TTC549 (cell line): ENCODE measurements around the gene CSMD2.

ENCODE experiments used
- FAIRE-seq: peaks from 2 replicates; lab custom pipeline; 2012; peaks lifted over from hg19 to GRCh38; lab: Jason Lieb, UNC

The CSMD2 gene

GRCh38 chr1:33960188-33960895 lies 204.7 kb downstream of the CSMD2 start:
- FAIRE-seq, result no peak

- FAIRE-seq, result no peak
These were observed 207.2 kb downstream of the CSMD2 start for GRCh38 chr1:33957854-33958253.

DNA sequence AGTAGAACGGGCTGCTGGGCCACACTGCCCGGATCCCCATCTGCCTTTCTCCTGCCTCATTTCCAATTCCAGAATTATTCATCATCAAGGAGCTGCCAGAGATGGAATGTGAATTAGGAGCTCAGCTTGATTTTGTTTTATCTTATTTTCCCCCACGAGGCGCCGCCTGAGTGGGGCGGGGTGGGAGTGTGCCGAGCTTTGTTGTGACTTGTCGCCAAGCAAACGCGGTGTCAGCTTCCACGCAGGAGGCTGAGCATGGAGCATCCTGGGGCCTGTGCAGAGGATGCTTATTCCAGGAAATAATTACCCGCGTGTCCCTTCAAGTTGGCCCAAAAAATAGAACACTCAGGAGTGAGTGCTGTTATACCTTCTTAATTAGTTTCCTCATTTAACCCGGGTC lies 209.9 kb downstream of the CSMD2 start:
- no peak for FAIRE-seq

DNA sequence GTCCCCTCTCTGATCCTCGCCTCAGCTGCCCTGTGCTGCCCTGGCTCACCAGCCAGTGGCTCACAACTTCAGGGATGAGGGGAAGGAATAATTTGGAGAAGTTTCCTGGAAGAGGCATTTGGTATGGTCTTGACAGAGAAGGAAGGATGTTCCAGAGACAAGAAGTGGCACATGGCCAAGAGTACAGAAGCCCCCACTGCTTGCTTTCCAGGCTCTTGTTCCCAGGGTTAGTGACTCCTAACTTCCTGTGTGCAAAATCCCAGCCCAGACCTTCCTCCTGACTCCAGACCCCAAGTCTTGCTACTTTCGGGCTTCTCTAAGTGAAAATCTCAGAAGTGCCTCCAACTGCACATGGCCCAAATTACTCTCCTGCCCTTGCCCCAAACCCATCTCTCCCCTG lies 215.5 kb downstream of the CSMD2 start:
- FAIRE-seq, result no peak

- no peak for FAIRE-seq
These were observed 216.7 kb downstream of the CSMD2 start for GRCh38 chr1:33948291-33948690.

DNA sequence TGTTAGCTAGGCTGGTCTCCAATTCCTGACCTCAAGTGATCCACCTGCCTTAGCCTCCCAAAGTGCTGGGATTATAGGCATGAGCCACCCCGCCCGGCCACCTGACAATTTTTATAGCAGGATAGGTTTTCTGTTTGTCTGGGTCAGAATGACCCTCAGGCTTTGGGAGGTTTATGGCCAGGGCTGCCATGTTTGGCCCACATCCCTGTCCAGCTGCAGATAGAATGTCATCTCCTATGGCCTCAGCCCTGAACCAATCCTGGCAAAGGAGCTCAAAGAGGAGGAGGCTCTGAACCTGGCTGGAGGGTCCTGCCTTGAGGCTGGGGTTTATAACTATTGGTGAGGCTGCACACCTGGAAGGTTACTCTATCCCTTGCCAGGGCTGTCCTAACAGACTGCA lies 218.2 kb downstream of the CSMD2 start:
- no peak for FAIRE-seq

GRCh38 chr1:33944846-33945245 lies 220.2 kb downstream of the CSMD2 start:
- no peak for FAIRE-seq

- FAIRE-seq, result no peak
These were observed 221.1 kb downstream of the CSMD2 start for GRCh38 chr1:33943978-33944377.

DNA sequence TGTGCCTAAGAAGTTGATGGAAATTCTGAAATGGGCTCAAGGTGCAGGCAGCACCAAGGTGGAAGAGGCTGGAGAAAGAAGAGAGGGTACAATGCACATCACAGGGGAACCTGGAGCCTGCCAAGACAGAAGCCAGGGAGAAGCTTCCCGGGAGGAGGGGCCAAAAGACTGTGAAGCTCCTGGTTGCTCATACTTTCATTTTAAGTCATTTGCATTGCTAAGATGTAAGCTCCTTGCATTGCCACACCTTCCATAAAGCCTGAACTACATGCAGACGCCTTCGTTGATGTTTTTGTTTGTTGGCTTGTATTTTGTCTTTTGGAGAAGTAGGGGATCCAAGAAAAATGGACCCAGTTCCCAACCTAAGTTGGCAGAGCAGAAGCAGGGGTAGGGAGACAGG lies 232.2 kb downstream of the CSMD2 start:
- FAIRE-seq, result no peak

DNA sequence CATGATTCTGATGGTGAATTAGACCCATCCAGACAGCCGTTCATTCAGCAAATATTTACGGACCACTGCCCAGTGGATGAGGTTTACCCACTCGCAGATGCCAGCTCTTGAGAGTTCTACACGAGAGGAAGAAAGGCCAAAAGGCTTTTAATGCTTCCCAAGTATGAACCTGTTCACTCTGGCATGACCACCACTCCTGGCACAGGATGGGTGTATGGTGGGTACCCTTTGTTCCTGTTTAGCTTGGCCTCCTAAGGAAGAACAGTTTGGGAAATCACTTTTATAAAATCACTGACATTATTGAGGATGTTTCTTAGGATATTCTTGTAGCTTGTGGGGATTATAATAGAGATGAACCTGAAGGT lies 233.9 kb downstream of the CSMD2 start:
- FAIRE-seq, result no peak

DNA sequence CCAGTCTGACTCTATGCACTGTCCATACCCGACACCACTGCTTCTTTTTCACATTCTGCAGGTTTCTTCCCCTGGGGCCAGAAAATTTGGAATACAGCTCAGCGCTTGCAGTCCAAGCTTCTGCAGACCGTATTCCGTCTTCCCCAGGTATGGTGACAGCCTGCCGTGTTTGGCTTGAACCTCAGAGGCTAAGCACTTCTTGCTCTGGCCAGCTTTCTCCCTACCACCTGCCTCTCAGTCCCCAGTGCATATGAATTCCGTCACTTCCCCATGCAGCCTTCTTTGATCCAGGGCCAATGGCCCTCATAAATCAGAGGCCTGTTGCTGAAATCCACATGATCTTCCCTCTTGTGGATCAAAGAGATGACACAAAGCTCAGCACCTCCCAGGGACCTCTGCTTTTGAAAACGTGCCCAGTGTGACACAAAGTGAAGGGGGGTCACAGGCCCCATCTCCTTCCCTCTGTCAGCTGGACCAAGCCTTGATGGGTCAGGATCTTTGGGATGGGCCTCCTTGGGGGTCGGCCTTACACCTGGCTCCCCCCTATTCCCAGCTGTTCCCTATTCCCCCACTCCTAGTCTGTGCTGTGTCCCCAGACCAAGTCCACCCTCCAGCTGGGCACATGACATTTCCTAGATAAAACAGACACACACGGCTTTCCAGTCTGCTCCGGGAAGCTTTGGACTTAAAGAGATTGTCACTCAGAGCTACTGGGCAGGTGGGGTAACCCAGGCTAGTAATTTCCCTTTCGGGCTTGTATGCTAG lies 234.5 kb downstream of the CSMD2 start:
- FAIRE-seq, result no peak

DNA sequence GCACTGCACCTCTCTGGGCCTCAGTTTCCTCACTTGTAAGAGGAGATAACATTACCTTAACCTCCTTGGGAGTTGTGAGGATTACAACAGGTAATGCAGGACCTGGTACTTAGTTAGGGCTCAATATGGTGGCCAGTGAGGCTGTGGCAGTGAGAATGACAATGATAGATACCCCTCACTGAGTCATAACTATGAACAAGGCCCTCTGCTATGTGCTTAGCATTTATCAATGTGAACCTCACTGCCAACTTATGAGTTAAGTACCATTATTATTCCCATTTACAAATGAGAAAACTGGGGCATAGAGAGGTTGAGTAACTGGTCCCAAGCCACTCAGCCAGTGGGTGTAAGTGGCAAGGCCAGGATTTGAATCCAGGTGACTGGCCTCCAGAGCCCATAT lies 236.8 kb downstream of the CSMD2 start:
- FAIRE-seq, result no peak

GRCh38 chr1:33927721-33928120 lies 237.3 kb downstream of the CSMD2 start:
- FAIRE-seq, result no peak

DNA sequence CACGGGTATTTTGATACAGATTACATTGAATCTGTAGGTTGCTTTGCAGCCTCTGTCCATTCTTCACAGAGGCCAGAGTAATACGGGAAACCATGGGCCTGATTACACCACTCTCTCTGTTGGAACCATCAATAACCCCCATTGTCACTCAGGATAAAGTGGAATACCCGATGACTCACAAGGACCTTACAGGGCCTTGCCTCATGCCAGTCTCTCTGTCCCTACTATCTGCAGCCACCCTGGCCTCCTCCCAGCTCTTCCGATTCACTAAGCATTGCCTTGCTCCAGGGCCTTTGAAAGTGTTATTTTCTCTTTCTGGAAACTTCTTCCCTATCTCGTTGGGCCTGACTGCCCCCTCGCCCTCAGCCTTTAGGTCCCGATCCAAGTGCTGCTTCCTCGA lies 239.4 kb downstream of the CSMD2 start:
- no peak for FAIRE-seq

- no peak for FAIRE-seq
These were observed 243.7 kb downstream of the CSMD2 start for GRCh38 chr1:33921281-33921680.

DNA sequence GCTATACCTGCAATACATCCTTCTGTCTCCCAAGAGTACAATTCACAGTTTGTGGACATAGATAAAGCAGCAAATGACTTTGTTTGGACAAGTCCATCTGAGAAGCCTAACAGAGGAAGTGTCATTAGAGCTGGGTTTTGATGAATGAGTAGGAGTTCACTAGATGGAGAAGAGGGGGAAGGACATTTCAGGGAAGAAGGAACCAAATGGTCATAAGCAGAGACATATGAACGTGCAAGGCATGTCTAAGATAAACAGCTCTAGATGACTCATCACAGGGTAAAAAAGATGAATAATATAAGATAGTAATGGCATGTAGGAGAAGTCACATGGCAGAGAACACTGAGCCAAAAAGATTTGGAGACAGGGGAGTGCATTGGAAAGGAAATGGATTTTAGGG lies 246.7 kb downstream of the CSMD2 start:
- no peak for FAIRE-seq

DNA sequence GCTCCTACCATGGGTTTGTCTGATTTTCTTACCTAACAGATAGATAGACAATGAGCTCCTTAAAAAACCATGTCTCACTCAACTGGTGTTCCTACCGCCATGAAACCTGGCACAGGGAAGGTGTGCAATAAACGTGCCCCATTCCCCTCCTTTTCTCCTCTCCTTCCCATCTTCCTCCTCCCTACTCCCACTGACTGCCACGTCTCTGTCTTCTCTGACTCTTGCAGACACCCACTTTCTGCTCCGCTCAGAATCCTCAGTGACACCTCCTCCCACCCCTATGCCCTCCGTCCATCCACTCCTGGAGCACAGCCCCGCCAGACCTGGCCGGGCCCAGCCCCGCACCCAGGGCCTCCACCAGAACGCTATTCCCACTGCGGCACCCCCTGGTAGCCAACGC lies 248.2 kb downstream of the CSMD2 start:
- FAIRE-seq, result no peak

DNA sequence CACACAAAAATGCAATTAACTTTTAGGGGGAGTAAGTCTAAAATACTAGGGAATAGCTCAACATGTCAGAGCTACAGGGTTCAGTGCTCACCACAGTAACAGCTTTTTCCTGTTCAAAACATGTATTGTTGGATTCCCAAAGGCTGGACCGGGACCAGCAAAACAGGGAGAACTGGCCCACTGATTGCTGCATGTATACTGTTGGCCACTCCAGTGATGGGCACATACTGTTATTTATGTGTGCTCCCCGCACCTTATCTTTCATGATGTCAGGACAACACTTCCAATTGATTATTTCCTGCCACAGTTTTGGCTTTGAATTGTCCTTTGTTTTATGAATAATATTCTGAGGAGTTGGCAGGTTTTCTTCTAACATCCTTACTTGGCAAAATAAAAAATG lies 250.5 kb downstream of the CSMD2 start:
- FAIRE-seq, result no peak

- no peak for FAIRE-seq
These were observed 256.6 kb downstream of the CSMD2 start for GRCh38 chr1:33908324-33908956.

DNA sequence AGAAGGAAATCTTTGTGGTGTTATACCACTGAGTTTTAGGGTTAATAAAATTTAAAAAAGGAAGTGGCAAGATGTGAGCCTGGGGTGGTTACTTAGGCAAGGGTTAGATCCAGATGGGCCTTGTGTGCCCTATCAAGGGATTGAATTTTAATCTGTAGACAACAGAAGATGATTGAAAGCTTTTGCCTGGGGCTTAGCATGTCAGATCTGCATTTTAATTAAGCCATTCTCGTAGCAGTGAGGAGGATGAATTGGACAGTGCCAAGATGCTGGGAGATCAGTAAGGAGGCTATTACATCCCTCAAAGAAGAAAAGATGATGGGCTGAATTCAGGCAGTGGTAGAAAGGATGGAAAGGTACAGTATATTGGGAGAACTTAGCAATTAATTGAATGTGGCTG lies 258.9 kb downstream of the CSMD2 start:
- no peak for FAIRE-seq

- no peak for FAIRE-seq
These were observed 259.8 kb downstream of the CSMD2 start for GRCh38 chr1:33905241-33905640.

DNA sequence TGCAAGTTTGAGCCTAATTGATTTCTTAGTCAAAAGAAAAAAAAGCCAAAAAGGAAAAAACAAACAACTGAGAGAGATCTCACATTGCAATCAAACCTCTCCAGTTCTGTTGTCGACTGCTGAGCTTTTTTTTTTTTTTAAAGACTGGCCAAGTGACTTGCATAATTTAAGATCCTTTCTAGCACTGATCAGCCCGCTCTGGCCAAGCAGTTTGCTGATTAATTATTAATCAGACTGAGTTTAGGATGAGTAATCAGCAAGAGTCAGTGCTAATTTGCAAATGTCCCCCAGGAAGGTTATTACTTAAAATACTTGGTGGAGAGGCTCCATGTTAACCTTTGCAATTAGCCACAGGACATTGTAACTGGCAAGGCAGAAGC lies 261.8 kb downstream of the CSMD2 start:
- FAIRE-seq, result no peak

DNA sequence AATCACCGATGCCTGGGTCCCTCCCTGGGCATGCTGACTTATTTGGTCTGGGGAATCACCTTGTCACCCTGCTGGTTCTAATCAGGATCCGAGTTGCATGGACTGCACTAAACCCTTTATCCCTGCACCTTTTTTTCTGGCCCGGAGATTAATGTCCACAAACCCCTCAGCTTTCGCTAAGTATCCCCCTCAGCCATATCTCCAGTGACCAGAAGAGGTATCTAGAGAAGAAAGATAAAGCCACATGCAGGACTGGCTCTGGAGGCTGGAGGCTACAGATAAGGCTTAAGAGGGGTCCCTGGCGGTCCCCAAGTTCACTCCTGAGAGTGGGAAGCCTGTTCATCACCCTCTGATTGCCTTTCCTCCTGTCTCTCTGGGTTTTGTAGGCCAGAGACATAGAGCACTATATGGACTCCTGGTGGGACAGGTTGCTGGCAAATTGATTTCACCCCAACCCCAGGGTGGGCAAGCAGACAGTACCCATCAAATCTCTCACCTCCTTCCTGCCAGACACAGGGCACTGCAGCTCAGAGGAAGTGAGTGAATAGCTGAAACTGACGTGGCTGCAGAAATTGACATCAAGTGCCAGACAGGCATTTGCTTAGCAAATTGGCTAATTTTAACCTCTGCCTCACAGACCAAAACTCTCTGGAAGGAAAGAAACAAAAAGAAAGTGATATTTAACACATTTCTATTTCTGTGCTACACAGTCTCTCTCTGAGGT lies 262.4 kb downstream of the CSMD2 start:
- no peak for FAIRE-seq
